ENCODE results near the gene PCLO. TPM values are rescaled to one million over a fixed set of nuclear protein-coding genes. Genes with fewer than 3 reads are reported as not detected.

The PCLO gene, protein sequence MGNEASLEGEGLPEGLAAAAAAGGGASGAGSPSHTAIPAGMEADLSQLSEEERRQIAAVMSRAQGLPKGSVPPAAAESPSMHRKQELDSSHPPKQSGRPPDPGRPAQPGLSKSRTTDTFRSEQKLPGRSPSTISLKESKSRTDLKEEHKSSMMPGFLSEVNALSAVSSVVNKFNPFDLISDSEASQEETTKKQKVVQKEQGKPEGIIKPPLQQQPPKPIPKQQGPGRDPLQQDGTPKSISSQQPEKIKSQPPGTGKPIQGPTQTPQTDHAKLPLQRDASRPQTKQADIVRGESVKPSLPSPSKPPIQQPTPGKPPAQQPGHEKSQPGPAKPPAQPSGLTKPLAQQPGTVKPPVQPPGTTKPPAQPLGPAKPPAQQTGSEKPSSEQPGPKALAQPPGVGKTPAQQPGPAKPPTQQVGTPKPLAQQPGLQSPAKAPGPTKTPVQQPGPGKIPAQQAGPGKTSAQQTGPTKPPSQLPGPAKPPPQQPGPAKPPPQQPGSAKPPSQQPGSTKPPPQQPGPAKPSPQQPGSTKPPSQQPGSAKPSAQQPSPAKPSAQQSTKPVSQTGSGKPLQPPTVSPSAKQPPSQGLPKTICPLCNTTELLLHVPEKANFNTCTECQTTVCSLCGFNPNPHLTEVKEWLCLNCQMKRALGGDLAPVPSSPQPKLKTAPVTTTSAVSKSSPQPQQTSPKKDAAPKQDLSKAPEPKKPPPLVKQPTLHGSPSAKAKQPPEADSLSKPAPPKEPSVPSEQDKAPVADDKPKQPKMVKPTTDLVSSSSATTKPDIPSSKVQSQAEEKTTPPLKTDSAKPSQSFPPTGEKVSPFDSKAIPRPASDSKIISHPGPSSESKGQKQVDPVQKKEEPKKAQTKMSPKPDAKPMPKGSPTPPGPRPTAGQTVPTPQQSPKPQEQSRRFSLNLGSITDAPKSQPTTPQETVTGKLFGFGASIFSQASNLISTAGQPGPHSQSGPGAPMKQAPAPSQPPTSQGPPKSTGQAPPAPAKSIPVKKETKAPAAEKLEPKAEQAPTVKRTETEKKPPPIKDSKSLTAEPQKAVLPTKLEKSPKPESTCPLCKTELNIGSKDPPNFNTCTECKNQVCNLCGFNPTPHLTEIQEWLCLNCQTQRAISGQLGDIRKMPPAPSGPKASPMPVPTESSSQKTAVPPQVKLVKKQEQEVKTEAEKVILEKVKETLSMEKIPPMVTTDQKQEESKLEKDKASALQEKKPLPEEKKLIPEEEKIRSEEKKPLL (N-terminal part only)
- not detected in 2 replicates for total RNA-seq

DNA sequence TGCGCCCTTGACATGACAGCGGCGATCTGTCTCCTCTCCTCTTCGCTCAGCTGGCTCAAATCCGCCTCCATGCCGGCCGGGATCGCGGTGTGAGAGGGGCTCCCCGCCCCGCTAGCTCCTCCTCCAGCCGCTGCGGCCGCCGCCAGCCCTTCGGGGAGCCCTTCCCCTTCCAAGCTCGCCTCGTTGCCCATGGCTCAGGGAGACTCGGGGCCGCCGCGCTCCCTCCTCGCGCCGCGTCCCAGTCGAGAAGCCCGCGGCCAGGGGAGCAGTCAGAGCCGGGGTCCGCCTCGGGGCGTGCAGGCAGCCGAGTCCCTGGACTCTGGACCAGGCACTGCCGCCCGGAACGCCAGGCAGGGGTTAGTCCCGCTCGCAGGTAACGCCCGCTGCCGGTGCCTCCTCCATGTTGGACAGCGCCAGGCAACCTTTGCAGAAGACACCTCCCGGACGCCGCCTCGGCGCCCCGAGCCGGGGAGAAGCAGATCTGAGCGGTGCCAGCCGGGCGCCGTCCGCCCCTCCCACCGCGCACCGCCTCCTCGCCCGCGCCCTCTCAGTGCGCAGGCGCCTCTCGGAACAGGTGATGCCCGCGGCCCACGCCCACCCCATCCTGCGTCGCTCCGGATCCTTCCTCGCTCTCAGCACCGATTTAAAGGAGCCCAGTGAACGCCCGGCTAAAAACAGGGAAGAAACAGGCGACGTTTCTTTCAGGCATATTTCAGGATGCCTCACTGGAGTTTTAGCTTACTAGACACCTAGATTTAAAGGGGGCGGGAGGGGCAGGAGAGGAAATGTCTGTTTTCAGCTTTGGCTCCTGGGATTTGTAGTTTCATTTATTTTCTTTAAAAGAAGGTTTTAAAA is at the start of gene PCLO:
PCLO (minus strand) TSS at position 483 of the 855 bp plus-strand sequence; CDS start at position 191, 292 bp downstream.

